Muscle of arm (tissue), 12 donors: Measurements from ENCODE around the gene MKNK1. TPM values are rescaled to one million over a fixed set of nuclear protein-coding genes. Genes with fewer than 3 reads are reported as not detected.
A peak's percentile ranks its signal among the peaks of the same experiment; 100 is the strongest.

Experiments used
- DNase-seq: peaks from one replicate; pipeline ENCODE4 v3.0.0-alpha.2; 2013
- polyA plus RNA-seq, 12 donors: library from polyadenylated mRNA; unstranded; fragments of 120-200 nt; gene quantifications; one replicate each; pipeline ENCODE4 v1.2.1, GENCODE V29; 2013; ENCODE audit not compliant: insufficient read length in 12 of 12

MKNK1 gene
- polyA plus RNA-seq, 12 donors, result 15.1 to 44.6 (median 26.3) TPM; not detected in 1

- no peak for DNase-seq
These were observed 59.4 kb downstream of the MKNK1 start for GRCh38 chr1:46544561-46545240.

DNA sequence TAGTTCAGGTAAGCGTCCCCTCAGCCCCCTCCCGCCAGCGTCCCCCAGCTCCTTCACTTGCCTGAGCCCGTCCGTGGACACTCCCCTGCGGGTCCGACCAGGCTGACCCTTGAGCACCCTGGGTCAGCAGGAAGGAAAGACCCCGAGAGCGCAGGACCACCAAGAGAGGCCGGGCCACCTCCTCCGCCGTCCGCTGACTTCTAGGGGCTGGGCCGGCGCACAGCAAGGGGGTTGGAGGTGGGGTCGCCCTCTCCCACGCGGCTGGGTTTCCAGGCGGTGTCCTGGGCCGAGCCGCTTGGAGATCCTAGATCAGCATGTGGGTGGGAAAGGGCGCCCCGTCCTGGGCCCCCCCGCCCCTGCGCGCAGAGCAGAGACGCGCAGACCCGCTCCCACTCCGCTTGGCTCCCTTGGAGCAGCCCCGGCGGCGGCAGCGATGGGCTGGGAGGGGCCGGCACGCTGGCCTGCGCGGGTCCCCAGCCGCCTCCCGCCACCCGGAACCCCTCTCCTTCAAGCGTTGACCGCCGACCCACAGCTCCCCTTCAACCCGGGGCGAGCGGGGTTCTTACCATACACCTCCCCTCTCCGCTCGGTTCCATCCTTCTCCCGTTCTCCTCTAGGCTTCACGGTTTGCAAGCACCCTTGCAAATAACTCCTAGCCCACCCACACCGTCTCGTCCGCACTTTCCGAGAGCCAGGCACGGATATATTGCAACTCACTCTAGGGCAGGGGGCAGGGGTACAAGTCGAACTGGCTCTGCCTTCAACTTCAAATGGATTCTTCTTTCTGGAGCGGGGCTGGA lies 60.1 kb downstream of the MKNK1 start:
- DNase-seq, result no peak

GRCh38 chr1:46543382-46543760 lies 60.7 kb downstream of the MKNK1 start:
- DNase-seq, result no peak

GRCh38 chr1:46539972-46540371 lies 64.1 kb downstream of the MKNK1 start:
- no peak for DNase-seq

GRCh38 chr1:46538147-46538546 lies 65.9 kb downstream of the MKNK1 start:
- DNase-seq, result no peak

DNA sequence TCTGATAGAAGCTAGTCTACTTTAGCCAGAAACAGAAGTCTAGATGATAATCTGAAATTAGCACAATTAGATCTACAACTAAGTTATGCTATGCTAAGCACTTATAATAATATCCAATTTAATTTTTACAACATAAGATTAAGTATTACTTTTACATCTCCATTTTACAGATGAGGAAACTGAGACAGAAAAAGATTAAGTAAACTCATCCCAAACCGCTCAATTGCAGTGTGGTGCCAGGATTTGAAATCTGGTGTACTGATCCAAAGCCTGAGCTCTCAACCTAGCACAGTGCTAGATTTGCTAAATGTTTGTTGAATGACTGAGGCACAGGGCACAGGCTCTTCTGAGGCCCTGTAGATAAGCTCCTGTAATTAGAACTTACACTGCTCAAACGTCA lies 66.4 kb downstream of the MKNK1 start:
- DNase-seq, result no peak

GRCh38 chr1:46536527-46536926 lies 67.5 kb downstream of the MKNK1 start:
- DNase-seq, result no peak

GRCh38 chr1:46535063-46535462 lies 69.0 kb downstream of the MKNK1 start:
- no peak for DNase-seq

DNA sequence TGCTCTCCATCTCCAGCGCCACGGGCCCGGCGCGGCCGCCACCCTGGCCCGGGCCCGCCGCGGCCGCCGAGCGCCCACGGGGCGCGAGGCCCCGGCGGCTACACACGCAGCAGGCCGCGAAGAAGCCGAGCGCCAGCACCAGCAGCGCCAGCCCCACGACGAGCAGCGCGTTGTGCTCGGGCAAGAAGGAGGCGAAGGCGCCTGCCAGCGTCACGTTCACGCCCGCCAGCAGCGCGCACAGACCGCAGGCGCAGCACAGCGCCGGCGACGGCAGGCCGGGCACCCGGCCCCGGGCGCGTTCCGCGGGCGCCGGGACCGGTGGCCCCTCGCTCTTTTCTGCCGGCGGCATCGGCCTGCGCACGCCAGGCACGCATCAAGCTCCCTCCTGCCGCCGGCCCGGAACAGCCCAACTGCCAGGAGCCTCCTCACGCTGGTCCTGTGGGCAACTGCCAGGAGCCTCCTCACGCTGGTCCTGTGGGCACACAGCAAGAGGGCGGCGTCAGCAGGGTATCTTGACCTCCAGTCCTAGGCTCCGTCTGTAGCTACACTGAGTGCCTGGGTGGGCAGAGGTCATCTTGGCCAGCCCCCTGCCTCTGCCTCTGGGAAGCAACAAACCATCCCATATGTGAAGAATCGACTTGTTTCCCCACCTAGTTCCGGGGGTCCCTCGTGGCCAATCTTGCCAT lies 70.7 kb downstream of the MKNK1 start:
- no peak for DNase-seq

- DNase-seq, result peak; percentile 62
These were observed 71.4 kb downstream of the MKNK1 start for GRCh38 chr1:46532498-46533178.

- DNase-seq, result no peak
These were observed 72.0 kb downstream of the MKNK1 start for GRCh38 chr1:46532095-46532494.

GRCh38 chr1:46530791-46531409 lies 73.2 kb downstream of the MKNK1 start:
- no peak for DNase-seq

DNA sequence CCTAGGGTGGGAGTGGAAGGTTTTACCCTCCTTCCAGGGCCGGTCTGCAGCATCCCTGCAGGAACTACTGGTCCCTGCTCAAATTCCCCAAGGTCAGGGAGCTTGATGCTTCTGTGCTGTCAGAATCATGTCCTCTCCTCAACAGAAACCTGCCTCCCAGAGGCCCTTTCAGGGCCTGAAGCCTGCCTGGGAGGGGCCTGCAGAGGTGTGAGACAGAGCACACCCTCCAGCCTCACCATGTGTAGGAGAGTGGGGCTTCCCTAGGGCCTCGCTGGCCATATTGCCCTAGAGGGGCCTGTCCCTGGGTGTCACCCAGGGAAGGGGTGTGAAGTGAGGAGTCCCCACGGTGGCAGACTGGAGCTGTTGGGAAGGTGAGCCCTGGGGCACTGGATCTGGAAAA lies 73.8 kb downstream of the MKNK1 start:
- no peak for DNase-seq

GRCh38 chr1:46529031-46529630 lies 74.9 kb downstream of the MKNK1 start:
- DNase-seq, result no peak

DNA sequence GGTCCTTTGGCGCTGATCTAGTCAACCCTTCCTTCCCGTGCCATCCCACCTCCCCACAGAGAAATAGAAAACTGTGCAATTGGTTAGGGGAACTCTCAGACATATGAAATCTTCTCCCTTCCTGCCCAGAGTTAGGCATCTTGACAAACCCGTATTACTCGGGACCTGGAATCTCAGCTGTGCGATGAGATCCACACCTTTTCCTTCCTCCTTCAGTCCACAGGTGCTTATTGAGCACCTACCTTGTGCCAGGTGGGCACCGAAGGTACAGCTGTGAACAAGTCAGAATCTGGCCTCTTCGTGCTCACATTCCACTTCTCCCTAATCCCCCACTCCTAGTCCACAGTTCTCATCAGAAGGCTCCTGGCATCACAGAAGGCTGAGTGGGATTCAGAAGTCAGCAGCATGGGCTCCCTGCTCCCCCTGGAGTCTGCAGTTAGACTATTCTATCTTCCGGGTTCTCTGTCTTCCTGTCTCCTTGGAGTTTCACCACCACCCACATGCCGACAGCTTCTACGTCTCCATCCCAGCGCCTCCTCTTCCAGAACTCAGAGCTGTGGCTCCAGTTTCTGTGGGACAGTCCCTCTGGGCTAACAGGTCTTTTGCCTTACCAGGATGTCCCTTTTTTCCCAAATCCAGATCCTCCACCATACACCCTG lies 75.6 kb downstream of the MKNK1 start:
- no peak for DNase-seq

GRCh38 chr1:46527474-46528296 lies 76.4 kb downstream of the MKNK1 start:
- DNase-seq, result peak; percentile 76

GRCh38 chr1:46526691-46527291 lies 77.3 kb downstream of the MKNK1 start:
- no peak for DNase-seq

DNA sequence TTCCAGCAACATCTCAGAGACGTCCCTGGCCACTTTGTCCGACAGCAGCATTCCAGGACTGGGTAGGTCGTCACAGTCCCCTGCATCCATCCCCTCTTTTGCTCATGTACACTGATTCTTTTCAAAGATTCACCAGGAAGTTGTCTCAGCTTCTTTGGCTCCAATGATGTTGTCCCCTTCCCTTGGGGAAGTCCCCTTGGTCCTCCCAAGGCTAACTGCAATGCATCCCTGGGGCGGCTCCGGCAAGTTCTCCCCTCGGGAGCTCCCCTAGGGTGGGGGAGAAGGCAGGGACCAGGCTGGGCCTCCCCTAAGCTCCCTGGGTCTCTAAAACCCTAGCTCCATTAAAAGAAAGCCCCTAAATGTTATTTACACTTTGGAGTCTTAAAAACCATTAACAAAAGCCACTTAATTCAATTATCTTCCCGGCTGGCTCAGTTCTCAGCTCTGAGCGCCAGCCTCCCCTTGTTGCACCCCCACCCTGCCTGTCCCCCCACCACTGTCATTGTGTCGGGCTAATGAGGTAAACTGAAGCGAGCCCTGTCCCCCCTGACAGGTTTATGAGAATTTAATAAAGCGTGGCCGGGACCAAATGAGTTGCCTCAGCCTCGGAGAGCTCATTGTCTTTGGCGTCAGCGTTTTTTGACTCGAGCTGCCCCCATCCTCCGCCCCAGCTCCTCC lies 77.9 kb downstream of the MKNK1 start:
- no peak for DNase-seq
